Measurements from ENCODE around the gene SAMD7. TPM values are rescaled to one million over a fixed set of nuclear protein-coding genes. Genes with fewer than 3 reads are reported as not detected.

The SAMD7 gene
- total RNA-seq, 2 donors from 2014 or later = not detected

DNA sequence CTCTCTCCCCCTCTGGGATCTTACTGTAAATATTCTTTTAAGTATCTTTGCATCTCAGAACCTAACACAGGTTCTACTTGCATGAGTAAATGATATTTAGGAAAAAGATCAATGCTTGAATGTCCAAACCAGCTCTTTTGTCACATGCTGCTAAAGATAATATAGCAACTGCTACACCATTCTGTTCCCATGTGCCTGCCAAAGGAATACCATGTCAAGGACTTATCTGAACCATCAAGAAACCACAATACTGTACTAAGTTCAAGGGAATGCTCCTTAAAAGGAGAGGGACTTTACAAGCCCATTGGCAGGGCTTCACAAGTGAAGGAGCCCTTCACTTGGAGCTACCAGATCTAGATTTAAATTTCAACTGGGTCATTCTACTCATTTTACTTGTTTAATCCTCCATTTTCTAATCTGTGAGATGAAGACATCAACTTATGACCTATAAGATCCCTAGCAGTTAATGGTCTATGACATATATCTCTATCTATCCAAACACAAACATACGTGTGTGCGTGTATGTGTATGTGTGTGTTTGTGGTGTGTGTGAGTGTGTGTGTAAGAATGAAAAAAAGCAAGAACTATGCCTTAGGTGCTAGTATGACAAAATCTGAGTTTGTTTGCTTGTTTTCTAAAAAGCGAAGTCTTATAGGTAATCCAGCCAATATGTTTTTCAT, 42.2 kb downstream of the SAMD7 start:
- Histone ChIP-seq H3K27me3 (replicated peaks; ENCODE audit: insufficient read depth) (no peaks in the 10 kb centered on the region), H3K4me1 (ENCODE audit: control insufficient read depth in 1 of 2, low read depth in 2 of 2) (no peaks in the 10 kb centered on the region), H3K4me3 (no peak overlapping the region), H3K27ac (no peak overlapping the region), H3K36me3 (no peaks in the 10 kb centered on the region), H3K9me3 (no peaks in the 10 kb centered on the region)
- TF ChIP-seq CTCF (IDR thresholded peaks at IDR 0.05) = no peak
- ATAC-seq (ENCODE audit: insufficient number of reproducible peaks, low FRiP score, low read depth) (no peak), DNase-seq (ENCODE audit: low spot score) (no peak)

DNA sequence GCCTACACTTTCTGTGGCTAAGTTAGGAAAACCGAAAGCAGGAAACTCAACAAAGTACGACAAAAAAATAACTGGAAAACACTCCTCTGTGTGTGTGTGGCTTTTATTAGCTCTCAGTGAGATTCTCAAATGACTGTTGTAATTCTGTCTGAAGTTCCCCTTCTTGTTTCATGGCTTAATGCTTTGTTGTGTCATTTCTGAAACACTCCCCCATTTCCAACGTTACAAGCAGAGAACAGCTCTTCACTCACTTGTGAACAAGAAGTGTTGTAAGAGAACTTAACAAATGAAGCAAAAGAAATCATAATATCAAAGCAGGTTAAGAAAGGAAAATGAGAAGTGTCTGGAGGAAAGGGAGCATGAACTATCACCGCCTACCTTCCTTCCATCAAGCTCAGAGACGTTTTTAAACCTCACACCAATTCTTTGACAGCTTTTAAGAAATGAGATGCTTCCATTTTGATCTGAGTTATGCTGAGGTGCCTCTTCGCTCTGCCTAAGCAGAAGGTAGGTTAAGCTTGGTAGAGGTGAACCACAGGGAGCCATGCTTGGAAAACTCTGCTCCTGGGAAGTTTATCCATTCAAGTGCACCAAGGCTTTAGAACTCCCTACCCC, 42.9 kb downstream of the SAMD7 start:
- ATAC-seq (ENCODE audit: insufficient number of reproducible peaks, low FRiP score, low read depth) (no peak), DNase-seq (ENCODE audit: low spot score) (no peak)
- TF ChIP-seq CTCF (IDR thresholded peaks at IDR 0.05) = no peak
- Histone ChIP-seq H3K27me3 (replicated peaks; ENCODE audit: insufficient read depth) (no peaks in the 10 kb centered on the region), H3K4me3 (no peak overlapping the region), H3K9me3 (no peaks in the 10 kb centered on the region), H3K36me3 (no peaks in the 10 kb centered on the region), H3K4me1 (ENCODE audit: control insufficient read depth in 1 of 2, low read depth in 2 of 2) (no peaks in the 10 kb centered on the region), H3K27ac (no peak overlapping the region)

DNA sequence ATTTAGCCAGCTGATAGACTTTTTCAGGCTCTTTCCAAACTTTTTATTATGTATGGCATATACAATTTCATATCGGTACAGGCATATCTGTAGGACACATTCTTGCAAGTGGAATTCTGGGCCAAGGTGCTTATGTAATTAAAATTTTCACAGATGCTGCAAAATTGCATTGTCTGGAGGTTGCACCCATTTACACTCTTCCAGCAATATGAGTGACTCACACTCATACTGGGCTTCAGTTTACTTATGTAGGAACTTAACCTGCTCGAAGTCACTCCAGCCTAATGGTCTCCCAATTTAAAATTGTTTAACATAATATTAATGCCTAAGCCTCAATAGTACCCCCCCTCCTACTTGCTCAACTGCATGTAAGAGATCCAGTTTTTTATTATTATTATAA, 44.0 kb downstream of the SAMD7 start:
- H3K4me1 ChIP-seq (ENCODE audit: control insufficient read depth in 1 of 2, low read depth in 2 of 2) = no peaks in the 10 kb centered on the region
- no peak for TF ChIP-seq CTCF (IDR thresholded peaks at IDR 0.05)
- no peaks in the 10 kb centered on the region for H3K36me3 ChIP-seq
- H3K9me3 ChIP-seq = no peaks in the 10 kb centered on the region
- ATAC-seq (ENCODE audit: insufficient number of reproducible peaks, low FRiP score, low read depth) = no peak
- no peak overlapping the region for H3K27ac ChIP-seq
- no peak overlapping the region for H3K4me3 ChIP-seq
- no peaks in the 10 kb centered on the region for H3K27me3 ChIP-seq (replicated peaks; ENCODE audit: insufficient read depth)
- DNase-seq (ENCODE audit: low spot score) = no peak

DNA sequence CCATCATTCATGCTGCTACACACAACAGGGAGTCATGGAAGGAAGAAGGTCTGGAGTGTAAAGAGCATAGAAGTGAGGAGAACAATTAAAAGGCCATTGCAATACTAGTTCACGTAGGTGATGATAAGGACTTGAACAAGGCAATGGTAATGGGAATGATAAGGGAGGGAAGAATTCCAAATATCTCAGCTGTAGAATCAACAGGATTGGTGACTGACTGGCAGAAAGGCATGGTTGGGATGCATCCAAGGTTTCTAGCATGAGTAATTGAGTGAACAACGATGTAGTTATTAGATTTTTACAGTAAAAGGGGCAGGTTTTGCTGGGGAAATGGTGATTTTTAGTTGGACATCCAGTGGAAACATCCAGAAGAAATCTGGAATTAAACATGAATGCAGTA, 52.8 kb downstream of the SAMD7 start:
- Histone ChIP-seq H3K9me3 (no peaks in the 10 kb centered on the region), H3K4me1 (ENCODE audit: control insufficient read depth in 1 of 2, low read depth in 2 of 2) (peaks cover 7 to 18% of the 10 kb centered on the region in 2 donors)
- no peak for ATAC-seq (ENCODE audit: insufficient number of reproducible peaks, low FRiP score, low read depth)

More for the DNA sequence above, 52.8 kb downstream of the SAMD7 start:
- no peaks in the 10 kb centered on the region for H3K27me3 ChIP-seq (replicated peaks; ENCODE audit: insufficient read depth)
- H3K27ac ChIP-seq = no peak overlapping the region
- H3K4me3 ChIP-seq = no peak overlapping the region
- no peak for TF ChIP-seq CTCF (IDR thresholded peaks at IDR 0.05)
- no peaks in the 10 kb centered on the region for H3K36me3 ChIP-seq
- DNase-seq (ENCODE audit: low spot score) = no peak
